Lung (tissue), 12 donors: ENCODE measurements around the gene TM4SF4. TPM values are rescaled to one million over a fixed set of nuclear protein-coding genes. Genes with fewer than 3 reads are reported as not detected.

ENCODE experiments used
- ATAC-seq: fragments of 200-7000 bp; cut with Tn5 transposase; one replicate; pipeline ENCODE4 v1.9.1; 2020; ENCODE audit warnings: moderate number of reproducible peaks; ENCODE audit not compliant: insufficient read depth, low FRiP score
- DNase-seq, 3 donors: peaks; one replicate each; pipeline ENCODE4 v3.0.0-alpha.2; 2013 to 2017
- H3K27ac ChIP-seq, 2 donors: one replicate each; pipeline ENCODE4 v1.5.1; 2013; ENCODE audit warnings: mild to moderate bottlenecking in 2 of 2, moderate library complexity in 2 of 2, control low read depth in 1 of 2, inconsistent platforms in 1 of 2, low read depth in 1 of 2, low read length in 1 of 2
- H3K27me3 ChIP-seq, 3 donors: one replicate each; pipeline ENCODE4 v1.5.1; 2013; ENCODE audit warnings: low read length in 2 of 3; ENCODE audit not compliant: control insufficient read depth in 3 of 3, insufficient read depth in 3 of 3
- H3K36me3 ChIP-seq, 4 donors: one replicate each; pipeline ENCODE4 v1.5.1; 2013; ENCODE audit warnings: low read length in 4 of 4, mild to moderate bottlenecking in 1 of 4, moderate library complexity in 1 of 4; ENCODE audit not compliant: control insufficient read depth in 4 of 4, insufficient read depth in 4 of 4
- H3K4me1 ChIP-seq, 5 donors: one replicate each; pipeline ENCODE4 v1.5.1; 2013; ENCODE audit warnings: low read length in 5 of 5, mild to moderate bottlenecking in 2 of 5, moderate library complexity in 1 of 5; ENCODE audit not compliant: control insufficient read depth in 5 of 5, insufficient read depth in 5 of 5
- H3K4me3 ChIP-seq: one replicate; pipeline ENCODE4 v1.5.1; 2013; ENCODE audit warnings: mild to moderate bottlenecking, control low read depth, moderate library complexity
- H3K9ac ChIP-seq, 2 donors: one replicate each; pipeline ENCODE4 v1.5.1; 2013; ENCODE audit warnings: low read length in 2 of 2, control low read depth in 1 of 2; ENCODE audit not compliant: insufficient read depth in 1 of 2
- H3K9me3 ChIP-seq, 4 donors: one replicate each; pipeline ENCODE4 v1.5.1; 2013; ENCODE audit warnings: low read length in 3 of 4, mild to moderate bottlenecking in 1 of 4, moderate library complexity in 1 of 4; ENCODE audit not compliant: control insufficient read depth in 4 of 4, insufficient read depth in 3 of 4
- WGBS, 2 donors: extraction: QIAGEN DNeasy Blood & Tissue Kit; methylation state at CpG; one replicate each; pipeline ENCODE4 v1.1.7; 2013; 5-methylcytosine and 5-hydroxymethylcytosine counted together
- polyA plus RNA-seq, 2 donors: library from polyadenylated mRNA; stranded (reverse); fragments of 200-250 nt; gene quantifications; one replicate each; pipeline ENCODE4 v1.2.1, GENCODE V29; 2013
- total RNA-seq, 2 donors: library from RNA; depleted of rRNA in 1 of 2; stranded (reverse); fragments of >200 nt in 1 of 2; gene quantifications; one replicate each; pipeline ENCODE4 v1.2.1, GENCODE V29; 2014 to 2021
- TF ChIP-seq, protein P1 (sequence below): IDR thresholded peaks from 2 replicates; pipeline ENCODE4 v1.5.1; 2012; ENCODE audit warnings: mild to moderate bottlenecking; ENCODE audit errors: control extremely low read depth, extremely low read depth
- donor health status: control.
- donor health status: control.
- donor health status: Bipolar disorder and iron deficiency.
- donor health status: healthy.
- donor health status: DM: yes; HTN: yes; CAD: no.

Gene TM4SF4
- total and polyA plus RNA-seq, 4 donors, result 0.22 to 4.4 (median 2.0) TPM

DNA sequence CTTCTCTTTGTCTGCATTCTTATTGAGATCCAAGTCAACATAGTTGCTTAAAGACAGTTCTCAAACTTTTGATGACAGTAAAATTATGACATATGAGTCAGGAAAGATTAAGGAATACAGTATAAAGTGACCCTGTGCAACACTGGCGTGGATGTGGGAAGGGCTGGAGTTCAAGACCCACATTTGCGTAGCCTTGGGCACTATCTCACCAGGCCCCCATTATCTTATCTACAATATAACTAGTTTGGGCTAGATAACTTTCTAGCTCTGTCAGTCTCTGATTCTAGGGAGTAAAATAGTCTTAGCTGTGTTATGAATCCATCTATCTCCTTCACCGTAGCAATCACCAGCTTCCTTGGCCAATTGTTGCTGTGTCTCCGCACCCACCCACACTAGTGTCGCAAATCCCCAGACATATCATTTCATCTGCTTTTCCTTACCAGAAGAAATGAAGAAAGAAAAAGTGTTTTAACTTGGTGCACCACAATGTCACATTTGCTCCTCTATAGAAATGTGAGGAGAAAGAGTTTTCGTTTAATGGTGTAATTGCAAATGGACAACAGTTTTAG is 14.9 kb upstream of the TM4SF4 start:
- H3K9me3 ChIP-seq, result no peaks in the 10 kb centered on the region
- ATAC-seq, result no peak

DNA sequence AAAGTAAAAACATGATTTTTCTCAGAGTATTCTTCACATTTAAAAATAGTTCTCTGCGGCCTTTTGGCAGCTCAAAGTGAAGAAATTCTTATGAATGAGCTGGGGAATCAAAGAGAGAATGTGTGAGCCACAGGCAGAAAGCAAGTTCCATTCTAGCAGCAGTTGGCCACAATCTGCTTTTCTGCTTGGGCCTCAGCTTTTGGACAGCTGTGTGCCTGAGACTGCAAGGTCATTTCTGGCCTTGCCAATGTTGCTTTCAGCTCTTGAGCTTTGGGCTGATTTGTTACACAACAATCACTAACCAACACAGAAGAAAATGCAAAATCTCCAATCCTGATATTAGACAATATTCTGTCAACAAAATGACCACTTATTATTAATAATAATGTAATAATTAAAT is 14.4 kb upstream of the TM4SF4 start:
- Histone ChIP-seq H3K9me3 (no peaks in the 10 kb centered on the region), H3K36me3 (no peaks in the 10 kb centered on the region), H3K27me3 (no peaks in the 10 kb centered on the region), H3K27ac (no peak overlapping the region), H3K4me1 (peaks cover 0 to 3% (median 0%) of the 10 kb centered on the region in 5 donors), H3K4me3 (no peak overlapping the region), H3K9ac (no peak overlapping the region)
- ATAC-seq (no peak), DNase-seq (no peak)
- TF ChIP-seq, protein P1, sequence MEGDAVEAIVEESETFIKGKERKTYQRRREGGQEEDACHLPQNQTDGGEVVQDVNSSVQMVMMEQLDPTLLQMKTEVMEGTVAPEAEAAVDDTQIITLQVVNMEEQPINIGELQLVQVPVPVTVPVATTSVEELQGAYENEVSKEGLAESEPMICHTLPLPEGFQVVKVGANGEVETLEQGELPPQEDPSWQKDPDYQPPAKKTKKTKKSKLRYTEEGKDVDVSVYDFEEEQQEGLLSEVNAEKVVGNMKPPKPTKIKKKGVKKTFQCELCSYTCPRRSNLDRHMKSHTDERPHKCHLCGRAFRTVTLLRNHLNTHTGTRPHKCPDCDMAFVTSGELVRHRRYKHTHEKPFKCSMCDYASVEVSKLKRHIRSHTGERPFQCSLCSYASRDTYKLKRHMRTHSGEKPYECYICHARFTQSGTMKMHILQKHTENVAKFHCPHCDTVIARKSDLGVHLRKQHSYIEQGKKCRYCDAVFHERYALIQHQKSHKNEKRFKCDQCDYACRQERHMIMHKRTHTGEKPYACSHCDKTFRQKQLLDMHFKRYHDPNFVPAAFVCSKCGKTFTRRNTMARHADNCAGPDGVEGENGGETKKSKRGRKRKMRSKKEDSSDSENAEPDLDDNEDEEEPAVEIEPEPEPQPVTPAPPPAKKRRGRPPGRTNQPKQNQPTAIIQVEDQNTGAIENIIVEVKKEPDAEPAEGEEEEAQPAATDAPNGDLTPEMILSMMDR, result no peak
- 73 to 74% methylated on average over 1 of the region's 1 CpG for WGBS, 2 donors

More for the DNA sequence above, 14.9 kb upstream of the TM4SF4 start:
- no peak overlapping the region for H3K9ac ChIP-seq
- H3K4me1 ChIP-seq, result no peaks in the 10 kb centered on the region
- TF ChIP-seq, protein P1, result no peak
- no peaks in the 10 kb centered on the region for H3K36me3 ChIP-seq
- DNase-seq, result no peak
- no peak overlapping the region for H3K27ac ChIP-seq
- no peak overlapping the region for H3K4me3 ChIP-seq
- H3K27me3 ChIP-seq, result no peaks in the 10 kb centered on the region
- 89 to 97% methylated on average over 6 of the region's 6 CpGs for WGBS, 2 donors

DNA sequence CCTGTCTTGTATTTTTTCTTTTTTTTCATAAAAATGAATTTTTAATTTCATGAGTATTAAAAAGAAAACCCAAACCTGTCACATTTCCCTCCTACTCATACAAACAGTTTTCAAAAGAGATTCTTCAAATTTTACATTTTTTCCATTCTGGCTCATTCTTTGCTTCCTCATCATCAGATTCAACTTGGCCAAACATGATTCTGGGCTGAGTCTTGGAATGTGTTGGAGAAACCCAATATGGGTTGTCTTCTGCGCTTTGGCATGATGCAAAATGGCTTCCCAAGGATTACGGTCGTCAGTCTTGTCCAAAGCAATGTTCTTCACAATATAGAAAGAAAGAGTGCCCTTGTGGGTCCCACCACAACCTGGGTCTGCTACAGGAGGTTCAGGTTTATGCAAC is 12.4 kb upstream of the TM4SF4 start:
- no peak overlapping the region for H3K27ac ChIP-seq
- H3K36me3 ChIP-seq, result no peaks in the 10 kb centered on the region
- no peaks in the 10 kb centered on the region for H3K9me3 ChIP-seq
- peaks cover 0 to 5% (median 0%) of the 10 kb centered on the region in 5 donors for H3K4me1 ChIP-seq
- DNase-seq (no peak), ATAC-seq (no peak)
- no peaks in the 10 kb centered on the region for H3K27me3 ChIP-seq
- no peak overlapping the region for H3K4me3 ChIP-seq
- H3K9ac ChIP-seq, result no peak overlapping the region
- TF ChIP-seq, protein P1, result no peak
- WGBS, 2 donors, result 83 to 92% methylated on average over 3 of the region's 3 CpGs

DNA sequence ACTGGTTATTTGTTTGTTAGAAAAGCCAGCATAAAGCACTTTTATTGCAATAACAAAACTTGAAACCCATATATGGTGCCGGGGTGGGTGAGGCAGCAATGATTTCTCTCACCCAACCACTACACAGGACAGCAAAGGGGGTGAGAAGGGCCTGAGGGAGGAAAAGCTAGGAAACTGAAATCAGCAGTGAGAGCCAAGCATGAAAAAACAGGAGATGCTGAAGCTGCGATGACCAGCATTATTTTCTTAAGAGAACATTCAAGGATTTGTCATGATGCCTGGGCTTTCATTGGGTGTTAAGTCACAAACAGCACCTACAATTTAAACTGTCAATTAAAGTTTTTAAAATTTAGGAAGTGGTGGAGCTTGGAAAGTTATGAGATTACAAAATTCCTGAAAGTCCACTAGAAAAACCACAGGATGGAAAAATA is 11.9 kb upstream of the TM4SF4 start:
- Histone ChIP-seq H3K4me3 (no peak overlapping the region), H3K27ac (no peak overlapping the region), H3K9me3 (no peaks in the 10 kb centered on the region), H3K27me3 (no peaks in the 10 kb centered on the region), H3K4me1 (peaks cover 0 to 5% (median 0%) of the 10 kb centered on the region in 5 donors), H3K9ac (no peak overlapping the region), H3K36me3 (no peaks in the 10 kb centered on the region)
- DNase-seq (no peak), ATAC-seq (no peak)
- WGBS, 2 donors, result 81 to 99% methylated on average over 2 of the region's 2 CpGs
- TF ChIP-seq, protein P1, result no peak
